Calu3 (cell line): Measurements from ENCODE around the gene CLNK. TPM values are rescaled to one million over a fixed set of nuclear protein-coding genes. Genes with fewer than 3 reads are reported as not detected.

Experiments
- BruUV-seq: library from RNA; stranded (reverse); fragments of 400-500 nt; replicated peaks from 2 replicates; lab custom pipeline; 2021; lab: Mats Ljungman, UMichigan
- CTCF ChIA-PET: fragments of 300-600 bp; sonication (Branson Sonifier 250); formaldehyde crosslinking; loops from one replicate; lab custom pipeline; 2022; ENCODE audit warnings: antibody characterized with exemption; lab: Charles Lee
- DNase-seq: peaks from one replicate; pipeline ENCODE4 v3.0.0; 2022
- H3K27ac Mint-ChIP-seq: one replicate; pipeline ENCODE4 v1.8.0; 2022; ENCODE audit warnings: mixed read lengths; ENCODE audit not compliant: unreplicated experiment
- H3K27me3 Mint-ChIP-seq: one replicate; pipeline ENCODE4 v1.8.0; 2022; ENCODE audit warnings: mixed read lengths; ENCODE audit not compliant: unreplicated experiment
- H3K36me3 Mint-ChIP-seq: one replicate; pipeline ENCODE4 v1.8.0; 2022; ENCODE audit warnings: mild to moderate bottlenecking, moderate library complexity, mixed read lengths; ENCODE audit not compliant: insufficient read depth, unreplicated experiment
- H3K4me1 Mint-ChIP-seq: one replicate; pipeline ENCODE4 v1.8.0; 2022; ENCODE audit warnings: mild to moderate bottlenecking, low read depth, mixed read lengths; ENCODE audit not compliant: unreplicated experiment
- H3K4me3 Mint-ChIP-seq: one replicate; pipeline ENCODE4 v1.8.0; 2022; ENCODE audit warnings: mild to moderate bottlenecking, low read depth, moderate library complexity, mixed read lengths; ENCODE audit not compliant: unreplicated experiment
- H3K9me3 Mint-ChIP-seq: one replicate; pipeline ENCODE4 v1.8.0; 2022; ENCODE audit warnings: low read depth, mixed read lengths; ENCODE audit not compliant: unreplicated experiment
- intact Hi-C: fragments of 100-400 bp; cut with micrococcal nuclease; formaldehyde crosslinking; loops from one replicate; pipeline ENCODE4 v1.10.0; 2022; ENCODE audit not compliant: unreplicated experiment
- total RNA-seq: library from RNA; stranded (reverse); gene quantifications from 2 replicates; pipeline ENCODE4 v1.2.3, GENCODE V29; 2022
- TF ChIP-seq, protein P1 (sequence below): fragments of 200-600 bp; IDR thresholded peaks from one replicate; pipeline ENCODE4 v1.8.0; 2022; ENCODE audit warnings: antibody characterized with exemption; ENCODE audit not compliant: unreplicated experiment

CLNK gene
- total RNA-seq, 1 experiment from 2014 or later, result not detected

GRCh38 chr4:10552591-10553280 lies 131.8 kb downstream of the CLNK start:
- Mint-ChIP-seq H3K27me3 (peaks cover 17% of the 10 kb centered on the region), H3K4me3 (no peak overlapping the region), H3K36me3 (no peaks in the 10 kb centered on the region), H3K4me1 (peaks cover 8% of the 10 kb centered on the region), H3K27ac (no peak overlapping the region), H3K9me3 (no peaks in the 10 kb centered on the region)
- intact Hi-C loops, result loop anchor here (10.0 kb wide), 2 partner anchors 162 to 872 kb away; partner anchors contain the start of gene HS3ST1
- no TSS peak for BruUV-seq
- TF ChIP-seq, protein P1, sequence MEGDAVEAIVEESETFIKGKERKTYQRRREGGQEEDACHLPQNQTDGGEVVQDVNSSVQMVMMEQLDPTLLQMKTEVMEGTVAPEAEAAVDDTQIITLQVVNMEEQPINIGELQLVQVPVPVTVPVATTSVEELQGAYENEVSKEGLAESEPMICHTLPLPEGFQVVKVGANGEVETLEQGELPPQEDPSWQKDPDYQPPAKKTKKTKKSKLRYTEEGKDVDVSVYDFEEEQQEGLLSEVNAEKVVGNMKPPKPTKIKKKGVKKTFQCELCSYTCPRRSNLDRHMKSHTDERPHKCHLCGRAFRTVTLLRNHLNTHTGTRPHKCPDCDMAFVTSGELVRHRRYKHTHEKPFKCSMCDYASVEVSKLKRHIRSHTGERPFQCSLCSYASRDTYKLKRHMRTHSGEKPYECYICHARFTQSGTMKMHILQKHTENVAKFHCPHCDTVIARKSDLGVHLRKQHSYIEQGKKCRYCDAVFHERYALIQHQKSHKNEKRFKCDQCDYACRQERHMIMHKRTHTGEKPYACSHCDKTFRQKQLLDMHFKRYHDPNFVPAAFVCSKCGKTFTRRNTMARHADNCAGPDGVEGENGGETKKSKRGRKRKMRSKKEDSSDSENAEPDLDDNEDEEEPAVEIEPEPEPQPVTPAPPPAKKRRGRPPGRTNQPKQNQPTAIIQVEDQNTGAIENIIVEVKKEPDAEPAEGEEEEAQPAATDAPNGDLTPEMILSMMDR, result no peak
- CTCF ChIA-PET, result interaction anchor here (0.6 kb wide), 1 partner anchor 697 kb away, joined by 3 read pairs; no protein-coding TSS in a partner anchor
- no peak for DNase-seq

DNA sequence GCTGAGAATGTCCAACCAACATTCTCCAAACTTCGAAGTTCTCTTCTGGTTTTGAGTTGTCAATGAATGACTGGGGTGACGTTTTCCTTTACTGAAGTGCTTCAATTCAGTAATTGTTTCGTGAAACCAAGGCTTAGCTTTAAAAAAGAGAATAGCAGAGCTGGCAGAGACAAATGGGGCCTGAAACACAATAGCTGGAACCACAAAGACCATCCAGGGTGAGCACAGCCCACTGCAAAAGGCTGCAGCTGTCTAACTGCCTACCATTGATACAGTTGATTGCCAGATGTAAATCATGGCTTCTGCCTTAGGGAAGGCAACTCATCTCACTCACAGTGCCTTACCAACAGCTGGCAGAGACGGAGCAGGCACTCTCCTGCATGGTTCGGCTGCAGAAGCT lies 148.7 kb downstream of the CLNK start:
- CTCF ChIA-PET, result no interaction called here
- peaks cover 14% of the 10 kb centered on the region for H3K27me3 Mint-ChIP-seq
- TF ChIP-seq, protein P1, result no peak
- BruUV-seq, result no TSS peak
- intact Hi-C loops, result loop anchor here (5.0 kb wide), 1 partner anchor 359 kb away; no protein-coding TSS in a partner anchor
- no peak overlapping the region for H3K4me3 Mint-ChIP-seq
- no peak for DNase-seq
- no peaks in the 10 kb centered on the region for H3K9me3 Mint-ChIP-seq
- no peak overlapping the region for H3K27ac Mint-ChIP-seq
- H3K36me3 Mint-ChIP-seq, result no peaks in the 10 kb centered on the region
- no peaks in the 10 kb centered on the region for H3K4me1 Mint-ChIP-seq

DNA sequence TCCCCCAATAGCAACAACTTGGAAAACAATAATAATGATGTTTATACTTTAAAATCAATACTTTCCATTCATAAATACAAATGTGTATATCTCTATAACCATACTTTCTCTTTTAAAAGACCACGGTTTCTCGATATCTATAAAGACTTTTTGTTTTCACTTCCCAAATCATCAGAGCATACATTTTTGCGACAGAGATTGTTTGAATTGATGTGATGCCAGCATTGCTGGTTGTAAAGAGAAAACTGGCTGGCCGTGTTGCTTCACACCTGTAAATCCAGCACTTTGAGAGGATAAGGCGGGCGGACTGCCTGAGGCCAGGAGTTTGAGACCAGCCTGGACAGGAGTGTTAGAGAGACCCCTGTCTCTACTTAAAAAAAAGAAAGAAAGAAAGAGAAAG lies 149.7 kb downstream of the CLNK start:
- Mint-ChIP-seq H3K27ac (no peak overlapping the region), H3K4me1 (no peaks in the 10 kb centered on the region), H3K4me3 (no peak overlapping the region), H3K9me3 (no peaks in the 10 kb centered on the region), H3K36me3 (no peaks in the 10 kb centered on the region), H3K27me3 (peaks cover 16% of the 10 kb centered on the region)
- TF ChIP-seq, protein P1, result no peak
- CTCF ChIA-PET, result no interaction called here
- intact Hi-C loops, result loop anchor here (5.0 kb wide), 1 partner anchor 358 kb away; no protein-coding TSS in a partner anchor
- no TSS peak for BruUV-seq
- DNase-seq, result no peak

DNA sequence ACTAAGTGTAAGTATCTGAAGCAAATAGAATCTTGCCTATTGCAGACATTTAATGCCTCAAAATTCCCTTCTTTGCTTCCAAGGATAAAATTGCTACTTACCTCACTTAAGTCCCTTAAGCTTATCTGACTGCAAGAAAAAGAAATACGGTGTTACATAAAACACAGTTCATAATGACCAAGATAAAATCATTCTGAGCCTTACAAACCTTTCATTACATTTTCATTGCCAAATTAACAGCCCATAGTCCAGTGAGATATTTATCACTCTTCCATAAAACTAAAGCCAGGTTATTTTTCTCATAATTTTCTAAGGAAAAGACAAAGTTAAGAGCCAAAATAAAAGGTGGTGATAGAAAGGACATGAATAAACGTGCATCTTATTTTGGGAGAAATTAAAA lies 152.4 kb downstream of the CLNK start:
- no peaks in the 10 kb centered on the region for H3K9me3 Mint-ChIP-seq
- no peaks in the 10 kb centered on the region for H3K36me3 Mint-ChIP-seq
- intact Hi-C loops, result no loop called here
- H3K4me3 Mint-ChIP-seq, result no peak overlapping the region
- no peak overlapping the region for H3K27ac Mint-ChIP-seq
- BruUV-seq, result no TSS peak
- TF ChIP-seq, protein P1, result no peak
- DNase-seq, result no peak
- H3K27me3 Mint-ChIP-seq, result peaks cover 10% of the 10 kb centered on the region
- CTCF ChIA-PET, result no interaction called here
- no peaks in the 10 kb centered on the region for H3K4me1 Mint-ChIP-seq
